Stimulated activated CD4-positive, alpha-beta T cell treated with anti-CD3 and anti-CD28 coated beads, Interleukin-4, amount 100 ng/mL, for 1 hour (primary cell): ENCODE data around the gene USHBP1.

Source experiments
- DNase-seq: peaks from one replicate; pipeline ENCODE4 v3.0.0-alpha.2; 2020

Gene USHBP1

GRCh38 chr19:17262557-17262956, 2.0 kb downstream of the USHBP1 start:
- DNase-seq = no peak

- DNase-seq = peak; percentile 91
These were observed 3.7 kb downstream of the USHBP1 start for GRCh38 chr19:17260842-17261325.

GRCh38 chr19:17259934-17260333, 4.6 kb downstream of the USHBP1 start:
- no peak for DNase-seq

- no peak for DNase-seq
These were observed 5.3 kb downstream of the USHBP1 start for GRCh38 chr19:17259118-17259780.

GRCh38 chr19:17256130-17256529, 8.4 kb downstream of the USHBP1 start:
- DNase-seq = no peak

GRCh38 chr19:17255150-17255621, 9.4 kb downstream of the USHBP1 start:
- DNase-seq = no peak

GRCh38 chr19:17254636-17255035, 9.9 kb downstream of the USHBP1 start:
- DNase-seq = no peak

GRCh38 chr19:17249887-17250548, 14.5 kb downstream of the USHBP1 start:
- DNase-seq = no peak

- no peak for DNase-seq
These were observed 16.4 kb downstream of the USHBP1 start for GRCh38 chr19:17248011-17248776.

GRCh38 chr19:17246681-17247425, 17.7 kb downstream of the USHBP1 start:
- DNase-seq = no peak

- no peak for DNase-seq
These were observed 19.0 kb downstream of the USHBP1 start, which contains the start of gene NR2F6 for GRCh38 chr19:17245535-17245984. TSS of gene NR2F6 (minus strand) at chr19:17245919. CDS start at chr19:17245220, 699 bp downstream.

GRCh38 chr19:17244618-17245534, 19.7 kb downstream of the USHBP1 start:
- no peak for DNase-seq

GRCh38 chr19:17243830-17244617, 20.5 kb downstream of the USHBP1 start:
- DNase-seq = no peak

GRCh38 chr19:17243211-17243829, 21.2 kb downstream of the USHBP1 start:
- no peak for DNase-seq

- DNase-seq = no peak
These were observed 21.9 kb downstream of the USHBP1 start for GRCh38 chr19:17242431-17243208.

GRCh38 chr19:17240826-17241399, 23.6 kb downstream of the USHBP1 start:
- no peak for DNase-seq

- no peak for DNase-seq
These were observed 24.3 kb downstream of the USHBP1 start for GRCh38 chr19:17240062-17240752.
